HG03469 (cell line): ENCODE results near the gene CCDC12.

Experiments
- ATAC-seq: cut with Tn5 transposase; IDR thresholded peaks from one replicate; pipeline ENCODE4 v1.9.1; 2021; ENCODE audit warnings: mild to moderate bottlenecking, moderate library complexity, moderate number of reproducible peaks; ENCODE audit not compliant: unreplicated experiment

The CCDC12 gene

GRCh38 chr3:46898321-46899150 is 78.0 kb downstream of the CCDC12 start:
- ATAC-seq, result no peak

- no peak for ATAC-seq
These were observed 78.7 kb downstream of the CCDC12 start for GRCh38 chr3:46897829-46898320.

- no peak for ATAC-seq
These were observed 79.5 kb downstream of the CCDC12 start for GRCh38 chr3:46897031-46897430.

GRCh38 chr3:46896386-46896785 is 80.2 kb downstream of the CCDC12 start:
- no peak for ATAC-seq

GRCh38 chr3:46895761-46896160 is 80.8 kb downstream of the CCDC12 start:
- no peak for ATAC-seq

GRCh38 chr3:46895204-46895660 is 81.3 kb downstream of the CCDC12 start:
- ATAC-seq, result no peak

- ATAC-seq, result no peak
These were observed 82.3 kb downstream of the CCDC12 start for GRCh38 chr3:46894256-46894655.

GRCh38 chr3:46893763-46894162 is 82.8 kb downstream of the CCDC12 start:
- ATAC-seq, result no peak

GRCh38 chr3:46893146-46893748 is 83.3 kb downstream of the CCDC12 start:
- ATAC-seq, result no peak

GRCh38 chr3:46892285-46893145 is 84.0 kb downstream of the CCDC12 start:
- ATAC-seq, result no peak

GRCh38 chr3:46891132-46891531 is 85.4 kb downstream of the CCDC12 start:
- ATAC-seq, result no peak

GRCh38 chr3:46890132-46890531 is 86.4 kb downstream of the CCDC12 start:
- ATAC-seq, result no peak

- no peak for ATAC-seq
These were observed 87.0 kb downstream of the CCDC12 start for GRCh38 chr3:46889381-46890110.

- no peak for ATAC-seq
These were observed 87.8 kb downstream of the CCDC12 start for GRCh38 chr3:46888705-46889104.

- ATAC-seq, result no peak
These were observed 88.5 kb downstream of the CCDC12 start for GRCh38 chr3:46887980-46888494.

- no peak for ATAC-seq
These were observed 90.9 kb downstream of the CCDC12 start for GRCh38 chr3:46885612-46886011.

- no peak for ATAC-seq
These were observed 91.6 kb downstream of the CCDC12 start for GRCh38 chr3:46884929-46885328.

GRCh38 chr3:46884427-46884826 is 92.1 kb downstream of the CCDC12 start:
- no peak for ATAC-seq

- no peak for ATAC-seq
These were observed 92.7 kb downstream of the CCDC12 start for GRCh38 chr3:46883830-46884185.

GRCh38 chr3:46883054-46883829 is 93.3 kb downstream of the CCDC12 start:
- ATAC-seq, result no peak
